SK-N-SH (cell line): Measurements from ENCODE around the gene STIM1.

ENCODE experiments used
- EZH2phosphoT487 ChIP-seq: fragments of 200-600 bp; sonication (generic); IDR thresholded peaks from 2 replicates; pipeline ENCODE4 v1.6.1; 2017; ENCODE audit warnings: low read depth, mixed run types, mild to moderate bottlenecking, antibody characterized with exemption, moderate library complexity, borderline replicate concordance
- FOXM1 ChIP-seq: IDR thresholded peaks from 2 replicates; pipeline ENCODE4 v1.4.0; 2012; ENCODE audit warnings: low read depth, mild to moderate bottlenecking
- GATA2 ChIP-seq: sonication (generic); formaldehyde crosslinking; IDR thresholded peaks from 2 replicates; pipeline ENCODE4 v1.5.0; 2020; ENCODE audit warnings: mild to moderate bottlenecking, missing genetic modification reagents
- MEF2A ChIP-seq: IDR thresholded peaks from 2 replicates; pipeline ENCODE4 v1.4.0; 2012; ENCODE audit warnings: low read depth, borderline replicate concordance
- NRF1 ChIP-seq: IDR thresholded peaks from 2 replicates; pipeline ENCODE4 v1.6.1; 2012; ENCODE audit warnings: low read depth, mild to moderate bottlenecking, low read length
- PBX3 ChIP-seq: IDR thresholded peaks from 2 replicates; pipeline ENCODE4; 2012
- RAD21 ChIP-seq: IDR thresholded peaks from 2 replicates; pipeline ENCODE4 v1.6.1; 2012; ENCODE audit warnings: mild to moderate bottlenecking, low read length
- RXRA ChIP-seq: IDR thresholded peaks from 2 replicates; pipeline ENCODE4 v1.4.0; 2012; ENCODE audit warnings: low read depth, mild to moderate bottlenecking, borderline replicate concordance
- TAF1 ChIP-seq: IDR thresholded peaks from 2 replicates; pipeline ENCODE4 v1.6.1; 2012; ENCODE audit warnings: low read depth, mild to moderate bottlenecking, low read length, moderate library complexity, borderline replicate concordance
- YY1 ChIP-seq: IDR thresholded peaks from 2 replicates; pipeline ENCODE4 v1.4.0; 2012; ENCODE audit warnings: low read depth, mild to moderate bottlenecking
- TF ChIP-seq, protein P1 (sequence below): fragments of 200-600 bp; sonication (generic); IDR thresholded peaks from 2 replicates; pipeline ENCODE4 v1.6.1; 2017; ENCODE audit warnings: antibody characterized with exemption, mild to moderate bottlenecking, moderate library complexity

DNA sequence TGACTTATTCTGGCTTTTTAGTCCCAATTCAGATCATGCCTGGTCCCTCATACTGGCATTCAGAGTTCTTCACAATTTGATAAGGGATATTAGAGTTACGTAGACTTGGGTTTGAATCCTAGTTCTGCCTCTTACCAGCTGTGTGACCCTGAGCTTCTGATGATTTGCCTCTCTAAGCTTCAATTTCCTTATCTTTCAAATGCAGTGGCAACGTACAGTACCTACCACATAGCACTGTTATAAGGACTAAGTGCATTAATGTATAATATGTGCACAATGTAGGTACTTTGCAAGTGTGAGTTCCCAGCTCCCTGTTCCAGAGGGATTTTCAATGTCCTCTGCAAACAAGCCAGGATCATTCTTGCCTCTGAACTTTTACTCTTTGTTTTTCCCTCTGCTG, 22.0 kb upstream of the STIM1 start:
- TF ChIP-seq, protein P1, sequence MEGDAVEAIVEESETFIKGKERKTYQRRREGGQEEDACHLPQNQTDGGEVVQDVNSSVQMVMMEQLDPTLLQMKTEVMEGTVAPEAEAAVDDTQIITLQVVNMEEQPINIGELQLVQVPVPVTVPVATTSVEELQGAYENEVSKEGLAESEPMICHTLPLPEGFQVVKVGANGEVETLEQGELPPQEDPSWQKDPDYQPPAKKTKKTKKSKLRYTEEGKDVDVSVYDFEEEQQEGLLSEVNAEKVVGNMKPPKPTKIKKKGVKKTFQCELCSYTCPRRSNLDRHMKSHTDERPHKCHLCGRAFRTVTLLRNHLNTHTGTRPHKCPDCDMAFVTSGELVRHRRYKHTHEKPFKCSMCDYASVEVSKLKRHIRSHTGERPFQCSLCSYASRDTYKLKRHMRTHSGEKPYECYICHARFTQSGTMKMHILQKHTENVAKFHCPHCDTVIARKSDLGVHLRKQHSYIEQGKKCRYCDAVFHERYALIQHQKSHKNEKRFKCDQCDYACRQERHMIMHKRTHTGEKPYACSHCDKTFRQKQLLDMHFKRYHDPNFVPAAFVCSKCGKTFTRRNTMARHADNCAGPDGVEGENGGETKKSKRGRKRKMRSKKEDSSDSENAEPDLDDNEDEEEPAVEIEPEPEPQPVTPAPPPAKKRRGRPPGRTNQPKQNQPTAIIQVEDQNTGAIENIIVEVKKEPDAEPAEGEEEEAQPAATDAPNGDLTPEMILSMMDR = no peak
- TF ChIP-seq YY1 (no peak), EZH2phosphoT487 (no peak), FOXM1 (no peak), NRF1 (no peak), GATA2 (CRISPR knock-in tag) (no peak), TAF1 (no peak), MEF2A (no peak), RXRA (no peak), RAD21 (no peak), PBX3 (no peak)
